GM12878 (cell line): Measurements from ENCODE around the gene PRSS8. TPM values are rescaled to one million over a fixed set of nuclear protein-coding genes. Genes with fewer than 3 reads are reported as not detected.

ENCODE experiments used
- CBFB ChIP-seq: IDR thresholded peaks from 2 replicates; pipeline ENCODE4 v1.6.1; 2016; ENCODE audit warnings: antibody characterized with exemption, low read depth
- CREB1 ChIP-seq: IDR thresholded peaks from 2 replicates; pipeline ENCODE4 v1.6.1; 2012; ENCODE audit warnings: low read depth, mild to moderate bottlenecking, inconsistent platforms
- EGR1 ChIP-seq, 2 experiments: IDR thresholded peaks; 1 replicate in 1 of 2; 2 replicates in 1 of 2; pipeline ENCODE4 v1.6.1; 2011 to 2012; ENCODE audit warnings: low read depth in 2 of 2, low read length in 2 of 2, borderline replicate concordance in 1 of 2, mild to moderate bottlenecking in 1 of 2, moderate library complexity in 1 of 2
- ETV6 ChIP-seq, 2 experiments: fragments of 450-650 bp in 1 of 2; IDR thresholded peaks in 1 of 2; conservative IDR thresholded peaks in 1 of 2; 2 replicates each; pipeline ENCODE4 v1.6.1; 2014; ENCODE audit warnings: antibody characterized with exemption in 1 of 2, borderline replicate concordance in 1 of 2, low read depth in 1 of 2, mild to moderate bottlenecking in 1 of 2, moderate library complexity in 1 of 2
- FOXM1 ChIP-seq: IDR thresholded peaks from 2 replicates; pipeline ENCODE4 v1.6.1; 2012; ENCODE audit warnings: low read depth, mild to moderate bottlenecking, inconsistent platforms, low read length, moderate library complexity
- IRF3 ChIP-seq: fragments of 450-650 bp; IDR thresholded peaks from 2 replicates; pipeline ENCODE4 v1.6.1; 2014; ENCODE audit warnings: mild to moderate bottlenecking
- KAT2A ChIP-seq: conservative IDR thresholded peaks from 2 replicates; pipeline ENCODE4 v1.6.1; 2011; ENCODE audit warnings: low read depth, low read length; ENCODE audit not compliant: control insufficient read depth
- MEF2B ChIP-seq: fragments of 450-650 bp; IDR thresholded peaks from 2 replicates; pipeline ENCODE4 v1.6.1; 2018; ENCODE audit warnings: mild to moderate bottlenecking, moderate library complexity; ENCODE audit not compliant: partially characterized antibody, poor library complexity, severe bottlenecking
- NFYB ChIP-seq: IDR thresholded peaks from 2 replicates; pipeline ENCODE4 v1.6.1; 2011; ENCODE audit warnings: low read depth, mild to moderate bottlenecking, low read length, improper control_type of control experiment, moderate library complexity; ENCODE audit not compliant: insufficient read depth
- NR2C1 ChIP-seq: fragments of 450-650 bp; IDR thresholded peaks from 2 replicates; pipeline ENCODE4 v1.6.1; 2017; ENCODE audit warnings: antibody characterized with exemption, mild to moderate bottlenecking, moderate library complexity
- PAX8 ChIP-seq: fragments of 450-650 bp; IDR thresholded peaks from 2 replicates; pipeline ENCODE4 v1.6.1; 2017; ENCODE audit warnings: mild to moderate bottlenecking, moderate library complexity
- POLR2AphosphoS5 ChIP-seq: IDR thresholded peaks from 2 replicates; pipeline ENCODE4 v1.6.1; 2011; ENCODE audit warnings: mild to moderate bottlenecking, low read length, inconsistent platforms
- POU2F2 ChIP-seq: IDR thresholded peaks from 3 replicates; pipeline ENCODE4 v1.6.1; 2011; ENCODE audit warnings: low read depth, mild to moderate bottlenecking, low read length, borderline replicate concordance
- RAD51 ChIP-seq: fragments of 450-650 bp; IDR thresholded peaks from 2 replicates; pipeline ENCODE4 v1.6.1; 2016; ENCODE audit warnings: moderate library complexity, mild to moderate bottlenecking, inconsistent platforms
- RFX5 ChIP-seq: IDR thresholded peaks from 2 replicates; pipeline ENCODE4 v1.6.1; 2011; ENCODE audit warnings: low read depth, low read length, improper control_type of control experiment
- SMARCA5 ChIP-seq: fragments of 450-650 bp; IDR thresholded peaks from 2 replicates; pipeline ENCODE4 v1.6.1; 2017; ENCODE audit warnings: mild to moderate bottlenecking
- SMC3 ChIP-seq: IDR thresholded peaks from 2 replicates; pipeline ENCODE4 v1.6.1; 2011; ENCODE audit warnings: low read length, improper control_type of control experiment, borderline replicate concordance
- TAF1 ChIP-seq: IDR thresholded peaks from 2 replicates; pipeline ENCODE4 v1.6.1; 2011; ENCODE audit warnings: mild to moderate bottlenecking, low read depth, low read length, borderline replicate concordance
- TCF12 ChIP-seq: IDR thresholded peaks from 2 replicates; pipeline ENCODE4 v1.6.1; 2011; ENCODE audit warnings: low read depth, mild to moderate bottlenecking, low read length
- TCF3 ChIP-seq: IDR thresholded peaks from 2 replicates; pipeline ENCODE4 v1.6.1; 2012; ENCODE audit warnings: low read depth, mild to moderate bottlenecking, low read length, borderline replicate concordance; ENCODE audit not compliant: insufficient read depth
- ZNF207 ChIP-seq: fragments of 450-650 bp; IDR thresholded peaks from 2 replicates; pipeline ENCODE4 v1.6.1; 2014; ENCODE audit warnings: antibody characterized with exemption, mild to moderate bottlenecking, borderline replicate concordance
- ZNF24 ChIP-seq: fragments of 450-650 bp; IDR thresholded peaks from 2 replicates; pipeline ENCODE4 v1.6.1; 2017; ENCODE audit warnings: antibody characterized with exemption, mild to moderate bottlenecking
- polyA plus RNA-seq, 11 experiments: library from polyadenylated mRNA; depleted of rRNA in 4 of 11; unstranded in 6 of 11; stranded (reverse) in 5 of 11; fragments of >200 nt; fragmentation: Nextera tagmentation in 4 of 11; fragmentation: Illumina TruSeq in 1 of 11; extraction: Ambion mirVana in 4 of 11; extraction: Trizol in 1 of 11; gene quantifications; 1 replicate in 1 of 11; 2 replicates in 10 of 11; pipeline versions ENCODE4 v1.2.1 to v1.2.3, GENCODE V29; 2011 to 2016; ENCODE audit warnings: inconsistent platforms in 2 of 11, missing spikeins in 2 of 11, low read depth in 1 of 11
- total RNA-seq, 4 experiments: library from RNA; depleted of rRNA in 3 of 4; stranded (reverse); fragments of >200 nt in 3 of 4; fragmentation: Illumina TruSeq in 1 of 4; extraction: Trizol in 1 of 4; gene quantifications; 2 replicates each; pipeline versions ENCODE4 v1.2.1 to v1.2.3, GENCODE V29; 2013 to 2021
- TF ChIP-seq, protein P1 (sequence below): IDR thresholded peaks from 2 replicates; pipeline ENCODE4 v1.6.1; 2012; ENCODE audit warnings: low read depth, low read length, improper control_type of control experiment
- TF ChIP-seq, protein P2 (sequence below): IDR thresholded peaks from 2 replicates; pipeline ENCODE4 v1.6.1; 2012; ENCODE audit warnings: mild to moderate bottlenecking, low read depth, low read length

The PRSS8 gene
- total and polyA plus RNA-seq, 10 of the 15 experiments (the other 5 are each of a cell fraction or from before 2014, with no cell fraction given) = 0.33 to 0.58 TPM; not detected in 8

- TF ChIP-seq RAD51 (no peak), FOXM1 (no peak), PAX8 (no peak), SMARCA5 (no peak), EGR1 (IDR thresholded peaks at IDR 0.05; ENCODE audit: borderline replicate concordance in 1 of 2, low read depth in 2 of 2, low read length in 2 of 2) (peak; percentile 33 to 42; a peak in 2 of 3 replicates), POU2F2 (peak; percentile 81; the same call in 2 of the 3 replicates), CREB1 (peak; percentile 97), ZNF24 (no peak), KAT2A (no peak), MEF2B (no peak), ZNF207 (no peak), RFX5 (0 out of 2 replicates have a peak, but pooled peaks have one; percentile 32), TAF1 (peak; percentile 91; the same call in 1 of the 2 replicates), SMC3 (0 out of 2 replicates have a peak, but pooled peaks have one; percentile 6), POLR2AphosphoS5 (peak; percentile 88), IRF3 (no peak), TCF12 (peak; percentile 50; the same call in 1 of the 2 replicates), ETV6 (conservative IDR thresholded peaks at IDR 0.05 in 1 of 2, IDR thresholded peaks at IDR 0.05 in 1 of 2; ENCODE audit: borderline replicate concordance in 1 of 2, low read depth in 1 of 2) (no peak), TCF3 (no peak), NR2C1 (peak; percentile 99), CBFB (no peak), NFYB (peak; percentile 56; the same call in 1 of the 2 replicates)
- TF ChIP-seq, protein P1, sequence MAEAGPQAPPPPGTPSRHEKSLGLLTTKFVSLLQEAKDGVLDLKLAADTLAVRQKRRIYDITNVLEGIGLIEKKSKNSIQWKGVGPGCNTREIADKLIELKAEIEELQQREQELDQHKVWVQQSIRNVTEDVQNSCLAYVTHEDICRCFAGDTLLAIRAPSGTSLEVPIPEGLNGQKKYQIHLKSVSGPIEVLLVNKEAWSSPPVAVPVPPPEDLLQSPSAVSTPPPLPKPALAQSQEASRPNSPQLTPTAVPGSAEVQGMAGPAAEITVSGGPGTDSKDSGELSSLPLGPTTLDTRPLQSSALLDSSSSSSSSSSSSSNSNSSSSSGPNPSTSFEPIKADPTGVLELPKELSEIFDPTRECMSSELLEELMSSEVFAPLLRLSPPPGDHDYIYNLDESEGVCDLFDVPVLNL = 0 out of 2 replicates have a peak, but pooled peaks have one; percentile 47
- TF ChIP-seq, protein P2, sequence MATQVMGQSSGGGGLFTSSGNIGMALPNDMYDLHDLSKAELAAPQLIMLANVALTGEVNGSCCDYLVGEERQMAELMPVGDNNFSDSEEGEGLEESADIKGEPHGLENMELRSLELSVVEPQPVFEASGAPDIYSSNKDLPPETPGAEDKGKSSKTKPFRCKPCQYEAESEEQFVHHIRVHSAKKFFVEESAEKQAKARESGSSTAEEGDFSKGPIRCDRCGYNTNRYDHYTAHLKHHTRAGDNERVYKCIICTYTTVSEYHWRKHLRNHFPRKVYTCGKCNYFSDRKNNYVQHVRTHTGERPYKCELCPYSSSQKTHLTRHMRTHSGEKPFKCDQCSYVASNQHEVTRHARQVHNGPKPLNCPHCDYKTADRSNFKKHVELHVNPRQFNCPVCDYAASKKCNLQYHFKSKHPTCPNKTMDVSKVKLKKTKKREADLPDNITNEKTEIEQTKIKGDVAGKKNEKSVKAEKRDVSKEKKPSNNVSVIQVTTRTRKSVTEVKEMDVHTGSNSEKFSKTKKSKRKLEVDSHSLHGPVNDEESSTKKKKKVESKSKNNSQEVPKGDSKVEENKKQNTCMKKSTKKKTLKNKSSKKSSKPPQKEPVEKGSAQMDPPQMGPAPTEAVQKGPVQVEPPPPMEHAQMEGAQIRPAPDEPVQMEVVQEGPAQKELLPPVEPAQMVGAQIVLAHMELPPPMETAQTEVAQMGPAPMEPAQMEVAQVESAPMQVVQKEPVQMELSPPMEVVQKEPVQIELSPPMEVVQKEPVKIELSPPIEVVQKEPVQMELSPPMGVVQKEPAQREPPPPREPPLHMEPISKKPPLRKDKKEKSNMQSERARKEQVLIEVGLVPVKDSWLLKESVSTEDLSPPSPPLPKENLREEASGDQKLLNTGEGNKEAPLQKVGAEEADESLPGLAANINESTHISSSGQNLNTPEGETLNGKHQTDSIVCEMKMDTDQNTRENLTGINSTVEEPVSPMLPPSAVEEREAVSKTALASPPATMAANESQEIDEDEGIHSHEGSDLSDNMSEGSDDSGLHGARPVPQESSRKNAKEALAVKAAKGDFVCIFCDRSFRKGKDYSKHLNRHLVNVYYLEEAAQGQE = 0 out of 2 replicates have a peak, but pooled peaks have one; percentile 24
Measured at GRCh38 chr16:31117384-31118222, 17.9 kb downstream of the PRSS8 start, which contains the start of gene KAT8 (continued).
